Ovary (tissue), 3 donors: ENCODE results near the gene JAM2.

Experiments
- CTCF ChIP-seq, 3 donors: fragments of 450-650 bp in 2 of 3; fragments of 200-600 bp in 1 of 3; IDR thresholded peaks; one replicate each; pipeline versions ENCODE4 v1.5.1 to v1.8.0; 2016 to 2022; ENCODE audit warnings: antibody characterized with exemption in 3 of 3, mild to moderate bottlenecking in 1 of 3
- POLR2A ChIP-seq: fragments of 450-650 bp; IDR thresholded peaks from one replicate; pipeline ENCODE4 v1.6.1; 2017; ENCODE audit warnings: antibody characterized with exemption, mild to moderate bottlenecking, moderate library complexity
- donor health status: DM: no; HTN: no; CAD: no.

GRCh38 chr21:25764065-25764464, 125.0 kb downstream of the JAM2 start:
- TF ChIP-seq POLR2A: no peak
- no peak for TF ChIP-seq CTCF (IDR thresholded peaks at IDR 0.05)
